ENCODE results near the gene PCBP3.

Gene PCBP3

DNA sequence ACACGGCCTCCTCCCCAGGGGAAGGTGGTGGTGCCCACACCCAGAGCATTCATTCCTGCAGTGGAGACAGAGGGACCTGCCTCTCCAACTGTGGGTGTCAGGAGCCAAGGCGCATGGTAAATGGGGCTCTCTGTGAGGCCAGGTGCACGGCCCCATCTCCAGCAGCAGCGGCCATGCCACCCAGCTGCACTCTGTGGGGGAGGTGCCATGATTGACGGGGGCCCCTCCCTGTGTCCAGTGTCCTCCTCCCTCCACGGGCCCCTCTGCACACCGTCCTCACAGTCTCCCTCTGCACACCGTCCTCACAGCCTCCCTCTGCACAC lies 254.5 kb downstream of the PCBP3 start:
- DNase-seq (ENCODE audit: low spot score): no peak
- TF ChIP-seq, protein P1, sequence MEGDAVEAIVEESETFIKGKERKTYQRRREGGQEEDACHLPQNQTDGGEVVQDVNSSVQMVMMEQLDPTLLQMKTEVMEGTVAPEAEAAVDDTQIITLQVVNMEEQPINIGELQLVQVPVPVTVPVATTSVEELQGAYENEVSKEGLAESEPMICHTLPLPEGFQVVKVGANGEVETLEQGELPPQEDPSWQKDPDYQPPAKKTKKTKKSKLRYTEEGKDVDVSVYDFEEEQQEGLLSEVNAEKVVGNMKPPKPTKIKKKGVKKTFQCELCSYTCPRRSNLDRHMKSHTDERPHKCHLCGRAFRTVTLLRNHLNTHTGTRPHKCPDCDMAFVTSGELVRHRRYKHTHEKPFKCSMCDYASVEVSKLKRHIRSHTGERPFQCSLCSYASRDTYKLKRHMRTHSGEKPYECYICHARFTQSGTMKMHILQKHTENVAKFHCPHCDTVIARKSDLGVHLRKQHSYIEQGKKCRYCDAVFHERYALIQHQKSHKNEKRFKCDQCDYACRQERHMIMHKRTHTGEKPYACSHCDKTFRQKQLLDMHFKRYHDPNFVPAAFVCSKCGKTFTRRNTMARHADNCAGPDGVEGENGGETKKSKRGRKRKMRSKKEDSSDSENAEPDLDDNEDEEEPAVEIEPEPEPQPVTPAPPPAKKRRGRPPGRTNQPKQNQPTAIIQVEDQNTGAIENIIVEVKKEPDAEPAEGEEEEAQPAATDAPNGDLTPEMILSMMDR (IDR thresholded peaks at IDR 0.05; ENCODE audit: extremely low read depth, missing control alignments): no peak

DNA sequence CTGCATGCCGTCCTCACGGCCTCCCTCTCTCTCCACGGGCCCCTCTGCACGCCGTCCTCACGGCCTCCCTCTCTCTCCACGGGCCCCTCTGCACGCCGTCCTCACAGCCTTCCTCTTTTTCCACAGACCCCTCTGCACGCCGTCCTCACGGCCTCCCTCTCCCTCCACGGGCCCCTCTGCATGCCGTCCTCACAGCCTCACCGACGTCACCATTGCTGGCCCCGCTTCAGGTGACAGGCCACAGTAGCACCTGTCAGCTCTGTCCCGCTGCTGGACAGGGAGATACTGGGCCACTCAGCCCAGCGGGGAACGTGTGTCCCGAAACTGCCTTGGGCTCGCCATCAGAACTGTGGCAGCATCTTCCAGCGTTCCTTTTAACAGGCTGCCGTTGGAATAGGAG lies 255.3 kb downstream of the PCBP3 start:
- TF ChIP-seq, protein P1 (IDR thresholded peaks at IDR 0.05; ENCODE audit: extremely low read depth, missing control alignments): no peak
- DNase-seq (ENCODE audit: low spot score): no peak

DNA sequence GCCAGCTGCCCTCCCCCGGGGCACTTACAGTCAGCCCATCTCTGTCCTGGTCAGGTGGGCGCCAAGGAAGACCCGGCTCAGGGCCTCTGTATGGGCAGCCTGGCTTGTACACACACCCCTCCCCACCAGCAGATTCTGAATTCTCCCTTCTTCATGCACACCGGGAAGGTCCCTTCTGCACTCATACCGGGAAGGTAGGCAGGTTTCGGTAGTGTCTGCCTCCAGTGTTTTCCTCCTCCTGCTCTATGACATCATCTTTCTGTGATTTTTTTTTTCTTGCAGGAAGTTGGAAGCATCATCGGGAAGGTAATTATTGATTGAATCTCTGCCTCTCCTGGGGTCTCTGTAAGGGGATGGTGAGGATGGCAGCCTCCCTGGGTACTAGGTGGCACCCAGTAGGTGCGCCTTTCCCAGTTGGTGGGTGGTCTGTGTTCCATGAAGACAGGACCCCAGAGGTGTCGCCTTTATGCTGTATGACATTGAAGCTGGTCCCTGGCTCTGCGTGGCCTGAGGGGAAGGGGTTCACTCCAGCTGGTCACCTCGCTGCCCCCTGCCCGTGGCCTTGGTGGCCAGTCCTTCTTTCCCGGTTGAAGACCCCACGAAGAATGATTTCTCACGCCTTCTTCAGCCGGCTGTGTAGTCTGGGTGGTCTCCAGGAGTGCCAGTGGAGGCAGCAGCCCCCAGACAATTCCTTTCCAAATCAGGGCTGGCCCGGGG lies 255.9 kb downstream of the PCBP3 start:
- TF ChIP-seq, protein P1 (IDR thresholded peaks at IDR 0.05; ENCODE audit: extremely low read depth, missing control alignments): no peak
- no peak for DNase-seq (ENCODE audit: low spot score)

DNA sequence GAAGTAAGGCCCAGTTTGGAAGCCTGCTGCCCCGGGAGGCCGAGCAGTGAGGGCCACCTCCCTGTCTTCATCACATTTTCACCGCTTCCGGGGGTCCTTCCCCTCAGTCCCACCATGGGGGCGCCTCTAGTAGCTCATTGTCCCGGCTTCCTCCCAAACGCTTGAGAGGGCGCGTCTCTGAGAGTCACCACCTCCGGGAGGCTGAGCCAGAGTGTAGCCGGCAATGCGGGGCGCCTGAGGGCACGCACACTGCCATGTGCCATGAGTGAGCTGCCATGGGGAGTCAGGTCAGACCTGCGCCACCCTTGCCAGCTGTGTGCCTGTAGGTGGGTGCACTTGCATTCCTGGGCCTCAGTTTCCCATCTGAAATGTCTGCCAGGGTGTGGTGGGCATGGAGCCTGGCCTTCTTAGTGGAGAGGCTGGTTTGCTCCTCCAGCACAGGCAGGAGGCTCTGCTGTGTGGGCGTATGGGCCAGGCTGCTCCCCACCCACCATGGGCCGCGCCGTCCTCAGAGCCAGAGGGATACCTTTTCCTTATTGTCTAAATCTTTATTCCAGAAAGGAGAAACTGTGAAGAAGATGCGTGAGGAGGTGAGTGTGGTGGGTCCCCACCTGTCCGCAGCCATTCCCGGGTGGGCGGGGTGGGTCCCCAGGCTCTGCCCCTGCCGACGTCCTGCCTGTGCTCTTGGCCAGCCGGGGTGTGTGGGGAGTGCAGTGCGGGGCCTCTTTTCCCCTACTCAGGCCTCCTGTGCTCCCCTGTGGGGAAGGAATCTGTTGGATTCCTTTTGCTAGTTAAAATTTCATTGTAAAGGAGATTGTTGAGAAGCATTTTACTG lies 256.7 kb downstream of the PCBP3 start:
- TF ChIP-seq, protein P1 (IDR thresholded peaks at IDR 0.05; ENCODE audit: extremely low read depth, missing control alignments): no peak
- DNase-seq (ENCODE audit: low spot score): no peak

DNA sequence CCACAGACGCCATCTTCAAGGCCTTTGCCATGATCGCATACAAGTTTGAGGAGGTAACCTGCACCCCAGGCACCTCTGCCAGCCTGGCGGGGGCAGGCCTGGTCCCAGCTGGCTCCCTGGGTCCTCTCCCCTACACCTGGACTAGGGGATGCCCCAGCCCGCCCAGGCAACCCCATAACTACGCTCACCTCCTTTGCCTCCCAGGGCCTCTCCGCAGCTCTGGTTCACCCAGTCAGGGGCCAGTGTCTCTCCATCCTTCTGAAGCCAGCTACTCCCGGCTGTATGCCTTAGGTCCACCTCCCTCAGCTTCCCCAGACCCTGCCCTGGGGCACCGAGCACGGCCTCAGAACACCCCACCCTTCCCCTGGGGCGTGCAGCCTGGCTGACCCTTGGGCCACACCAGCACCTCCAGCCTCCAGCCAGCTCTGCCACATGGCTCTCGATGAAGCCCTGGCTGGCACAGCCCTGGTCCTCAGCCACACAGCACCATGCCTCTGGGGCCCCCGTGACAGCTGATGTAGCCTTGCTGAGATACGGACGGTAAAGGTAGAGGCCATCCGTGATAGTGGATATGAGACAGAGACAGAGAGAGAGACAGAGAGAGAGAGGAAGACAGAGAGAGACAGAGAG lies 257.7 kb downstream of the PCBP3 start:
- TF ChIP-seq, protein P1 (IDR thresholded peaks at IDR 0.05; ENCODE audit: extremely low read depth, missing control alignments): no peak
- no peak for DNase-seq (ENCODE audit: low spot score)

DNA sequence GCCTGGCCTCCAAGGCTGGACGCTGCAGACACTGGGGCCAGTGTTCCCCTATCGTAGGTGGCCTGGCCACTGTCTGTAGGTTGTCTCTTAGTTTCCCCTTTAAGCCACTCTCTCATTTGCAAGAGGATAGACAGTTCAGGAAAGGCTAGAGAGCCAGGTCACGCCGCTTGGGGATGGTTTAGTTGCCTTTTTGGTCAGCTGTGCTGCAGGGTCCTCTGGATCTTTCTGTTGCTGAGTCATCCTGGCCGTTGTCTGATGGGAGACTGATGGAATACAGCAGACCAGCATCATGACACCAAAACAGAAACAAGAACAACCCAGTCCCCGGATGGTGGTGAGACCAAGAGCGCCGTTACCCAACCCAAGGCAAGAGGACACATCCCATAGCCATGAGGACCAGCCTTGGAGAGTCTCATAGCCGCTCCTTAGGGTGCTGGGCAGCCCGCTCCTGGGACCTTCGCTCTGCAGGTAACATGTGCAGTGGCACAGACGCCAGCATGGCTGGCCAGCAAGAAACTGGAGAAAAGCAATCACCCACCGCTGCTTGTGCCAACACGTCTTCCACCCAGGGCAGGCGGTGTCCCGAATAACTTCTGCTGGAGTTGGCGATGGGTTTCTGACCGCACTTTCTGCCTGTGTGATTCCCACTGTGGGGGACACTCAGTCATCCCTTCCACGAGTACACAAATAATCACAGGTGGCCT lies 258.9 kb downstream of the PCBP3 start:
- TF ChIP-seq, protein P1 (IDR thresholded peaks at IDR 0.05; ENCODE audit: extremely low read depth, missing control alignments): no peak
- no peak for DNase-seq (ENCODE audit: low spot score)
